ENCODE measurements around the gene SLC22A16.

SLC22A16 gene

GRCh38 chr6:110414669-110415068 lies 61.7 kb downstream of the SLC22A16 start:
- peaks cover 5% of the 10 kb centered on the region for H3K27me3 Mint-ChIP-seq (ENCODE audit: low read depth, poor library complexity)
- H3K27ac Mint-ChIP-seq: peak overlapping the region; percentile 39
- no peak overlapping the region for H3K4me3 Mint-ChIP-seq
- TF ChIP-seq CTCF (IDR thresholded peaks at IDR 0.05): no peak
- no peak for DNase-seq
- no peaks in the 10 kb centered on the region for H3K4me1 Mint-ChIP-seq
- H3K36me3 Mint-ChIP-seq (ENCODE audit: low read depth): no peaks in the 10 kb centered on the region
- peaks cover 3% of the 10 kb centered on the region for H3K9me3 Mint-ChIP-seq

GRCh38 chr6:110412360-110412759 lies 64.1 kb downstream of the SLC22A16 start:
- TF ChIP-seq CTCF (IDR thresholded peaks at IDR 0.05): no peak
- H3K36me3 Mint-ChIP-seq (ENCODE audit: low read depth): no peaks in the 10 kb centered on the region
- peaks cover 8% of the 10 kb centered on the region for H3K27me3 Mint-ChIP-seq (ENCODE audit: low read depth, poor library complexity)
- H3K4me3 Mint-ChIP-seq: no peak overlapping the region
- no peak for DNase-seq
- H3K27ac Mint-ChIP-seq: no peak overlapping the region
- peaks cover 3% of the 10 kb centered on the region for H3K9me3 Mint-ChIP-seq
- no peaks in the 10 kb centered on the region for H3K4me1 Mint-ChIP-seq

GRCh38 chr6:110410511-110410910 lies 65.9 kb downstream of the SLC22A16 start:
- Mint-ChIP-seq H3K4me3 (no peak overlapping the region), H3K4me1 (no peaks in the 10 kb centered on the region), H3K27me3 (ENCODE audit: low read depth, poor library complexity) (peaks cover 8% of the 10 kb centered on the region), H3K27ac (peak overlapping the region; percentile 31), H3K36me3 (ENCODE audit: low read depth) (no peaks in the 10 kb centered on the region), H3K9me3 (no peaks in the 10 kb centered on the region)
- no peak for DNase-seq
- no peak for TF ChIP-seq CTCF (IDR thresholded peaks at IDR 0.05)

GRCh38 chr6:110409794-110410193 lies 66.6 kb downstream of the SLC22A16 start:
- Mint-ChIP-seq H3K4me3 (no peak overlapping the region), H3K27me3 (ENCODE audit: low read depth, poor library complexity) (peaks cover 8% of the 10 kb centered on the region), H3K36me3 (ENCODE audit: low read depth) (no peaks in the 10 kb centered on the region), H3K9me3 (no peaks in the 10 kb centered on the region), H3K4me1 (no peaks in the 10 kb centered on the region), H3K27ac (no peak overlapping the region)
- TF ChIP-seq CTCF (IDR thresholded peaks at IDR 0.05): no peak
- DNase-seq: no peak

- Mint-ChIP-seq H3K4me1 (no peaks in the 10 kb centered on the region), H3K9me3 (no peaks in the 10 kb centered on the region), H3K27ac (no peak overlapping the region), H3K4me3 (no peak overlapping the region), H3K27me3 (ENCODE audit: low read depth, poor library complexity) (peaks cover 8% of the 10 kb centered on the region), H3K36me3 (ENCODE audit: low read depth) (no peaks in the 10 kb centered on the region)
- DNase-seq: no peak
- no peak for TF ChIP-seq CTCF (IDR thresholded peaks at IDR 0.05)
Observed at GRCh38 chr6:110408901-110409300, 67.5 kb downstream of the SLC22A16 start.

DNA sequence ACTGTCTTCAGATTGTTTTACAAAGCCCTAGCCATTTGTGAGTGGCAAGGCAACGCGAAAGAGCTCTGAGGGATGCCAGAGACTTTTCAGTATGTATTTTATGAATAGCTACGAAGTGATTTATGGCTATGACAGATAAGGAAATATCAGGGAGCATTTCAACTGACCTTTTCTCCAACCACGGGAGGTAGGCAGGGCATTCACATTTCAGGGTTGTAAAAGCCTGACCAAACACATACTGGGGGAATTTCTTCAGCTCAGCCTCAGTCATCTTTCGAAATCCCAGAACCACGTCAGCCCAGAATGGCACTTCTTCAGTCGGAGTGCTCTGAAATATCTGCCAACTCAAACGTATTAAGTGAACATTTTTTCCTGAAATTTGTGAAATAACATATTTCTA lies 71.8 kb downstream of the SLC22A16 start:
- Mint-ChIP-seq H3K27me3 (ENCODE audit: low read depth, poor library complexity) (peaks cover 6% of the 10 kb centered on the region), H3K4me1 (no peaks in the 10 kb centered on the region), H3K9me3 (no peaks in the 10 kb centered on the region), H3K4me3 (no peak overlapping the region), H3K36me3 (ENCODE audit: low read depth) (no peaks in the 10 kb centered on the region), H3K27ac (no peak overlapping the region)
- DNase-seq: no peak
- TF ChIP-seq CTCF (IDR thresholded peaks at IDR 0.05): no peak
